HepG2 (cell line): ENCODE measurements around the gene MYCBP2.

Experiments used
- BHLHE40 ChIP-seq: IDR thresholded peaks from 2 replicates; pipeline ENCODE4 v1.6.1; 2011; ENCODE audit warnings: low read length, improper control_type of control experiment
- CTCF ChIP-seq: sonication (generic); formaldehyde crosslinking; IDR thresholded peaks from 2 replicates; pipeline ENCODE4 v1.5.0; 2020; ENCODE audit warnings: mild to moderate bottlenecking, missing genetic modification reagents, moderate library complexity
- FOXJ3 ChIP-seq: sonication (generic); formaldehyde crosslinking; IDR thresholded peaks from 2 replicates; pipeline ENCODE4 v1.4.0; 2020; ENCODE audit warnings: missing genetic modification reagents, mild to moderate bottlenecking, borderline replicate concordance
- GABPA ChIP-seq, 2 experiments: IDR thresholded peaks; 2 replicates each; pipeline ENCODE4 v1.6.1; 2011 to 2016; ENCODE audit warnings: low read depth in 2 of 2, low read length in 1 of 2, missing biosample characterization in 1 of 2, missing genetic modification characterization in 1 of 2
- KAT2B ChIP-seq: fragments of 150-350 bp; IDR thresholded peaks from 2 replicates; pipeline ENCODE4 v1.6.1; 2014; ENCODE audit warnings: low read depth, low read length, borderline replicate concordance
- POLR2A ChIP-seq, 2 experiments: IDR thresholded peaks; 2 replicates each; pipeline ENCODE4 v1.6.1; 2011; ENCODE audit warnings: low read depth in 2 of 2, low read length in 2 of 2, mild to moderate bottlenecking in 1 of 2, moderate library complexity in 1 of 2; ENCODE audit not compliant: insufficient read depth in 1 of 2
- POLR2AphosphoS5 ChIP-seq: IDR thresholded peaks from 2 replicates; pipeline ENCODE4 v1.6.1; 2012; ENCODE audit warnings: low read depth, low read length
- SP1 ChIP-seq, 2 experiments: fragments of 450-650 bp in 1 of 2; sonication (generic) in 1 of 2; formaldehyde crosslinking in 1 of 2; IDR thresholded peaks; 2 replicates each; pipeline versions ENCODE4 v1.4.0 to v1.6.1; 2016 to 2020; ENCODE audit warnings: missing genetic modification reagents in 1 of 2
- ZNF24 ChIP-seq: fragments of 450-650 bp; IDR thresholded peaks from 2 replicates; pipeline ENCODE4 v1.6.1; 2017; ENCODE audit warnings: antibody characterized with exemption, mild to moderate bottlenecking
- TF ChIP-seq, protein P1 (sequence below): sonication (generic); formaldehyde crosslinking; IDR thresholded peaks from 2 replicates; pipeline ENCODE4 v1.9.0; 2022; ENCODE audit warnings: low read depth, missing genetic modification reagents
- TF ChIP-seq, protein P2 (sequence below): IDR thresholded peaks from 2 replicates; pipeline ENCODE4 v1.6.1; 2016; ENCODE audit warnings: missing compliant biosample characterization, missing genetic modification reagents, borderline replicate concordance

GRCh38 chr13:77190349-77190958, 136.4 kb downstream of the MYCBP2 start:
- TF ChIP-seq ZNF24 (no peak), POLR2AphosphoS5 (no peak), FOXJ3 (CRISPR knock-in tag) (no peak), GABPA (IDR thresholded peaks at IDR 0.05; ENCODE audit: low read depth, low read length) (no peak), GABPA (CRISPR knock-in tag; IDR thresholded peaks at IDR 0.05; ENCODE audit: low read depth) (no peak), KAT2B (no peak), SP1 (IDR thresholded peaks at IDR 0.05) (no peak), SP1 (CRISPR knock-in tag; IDR thresholded peaks at IDR 0.05) (no peak), CTCF (CRISPR knock-in tag) (no peak), POLR2A (IDR thresholded peaks at IDR 0.05; ENCODE audit: insufficient read depth in 1 of 2, low read depth in 2 of 2, low read length in 2 of 2) (no peak), BHLHE40 (no peak)
- TF ChIP-seq, protein P1, sequence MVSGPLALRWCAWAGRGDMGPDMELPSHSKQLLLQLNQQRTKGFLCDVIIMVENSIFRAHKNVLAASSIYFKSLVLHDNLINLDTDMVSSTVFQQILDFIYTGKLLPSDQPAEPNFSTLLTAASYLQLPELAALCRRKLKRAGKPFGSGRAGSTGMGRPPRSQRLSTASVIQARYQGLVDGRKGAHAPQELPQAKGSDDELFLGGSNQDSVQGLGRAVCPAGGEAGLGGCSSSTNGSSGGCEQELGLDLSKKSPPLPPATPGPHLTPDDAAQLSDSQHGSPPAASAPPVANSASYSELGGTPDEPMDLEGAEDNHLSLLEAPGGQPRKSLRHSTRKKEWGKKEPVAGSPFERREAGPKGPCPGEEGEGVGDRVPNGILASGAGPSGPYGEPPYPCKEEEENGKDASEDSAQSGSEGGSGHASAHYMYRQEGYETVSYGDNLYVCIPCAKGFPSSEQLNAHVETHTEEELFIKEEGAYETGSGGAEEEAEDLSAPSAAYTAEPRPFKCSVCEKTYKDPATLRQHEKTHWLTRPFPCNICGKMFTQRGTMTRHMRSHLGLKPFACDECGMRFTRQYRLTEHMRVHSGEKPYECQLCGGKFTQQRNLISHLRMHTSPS = no peak
- TF ChIP-seq, protein P2, sequence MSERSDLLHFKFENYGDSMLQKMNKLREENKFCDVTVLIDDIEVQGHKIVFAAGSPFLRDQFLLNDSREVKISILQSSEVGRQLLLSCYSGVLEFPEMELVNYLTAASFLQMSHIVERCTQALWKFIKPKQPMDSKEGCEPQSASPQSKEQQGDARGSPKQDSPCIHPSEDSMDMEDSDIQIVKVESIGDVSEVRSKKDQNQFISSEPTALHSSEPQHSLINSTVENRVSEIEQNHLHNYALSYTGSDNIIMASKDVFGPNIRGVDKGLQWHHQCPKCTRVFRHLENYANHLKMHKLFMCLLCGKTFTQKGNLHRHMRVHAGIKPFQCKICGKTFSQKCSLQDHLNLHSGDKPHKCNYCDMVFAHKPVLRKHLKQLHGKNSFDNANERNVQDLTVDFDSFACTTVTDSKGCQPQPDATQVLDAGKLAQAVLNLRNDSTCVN (CRISPR knock-in tag) = no peak
